HUES6 (cell line): ENCODE data around the gene SAMD10.
"Not testable (repeated sequence)": the region's sequence is repeated elsewhere in the genome, so short reads cannot be mapped to it uniquely, and the experiment has no call there.

ENCODE experiments used
- H3K27ac ChIP-seq: 2 replicates; pipeline ENCODE4 v1.7.0; 2013; ENCODE audit warnings: low read depth, mild to moderate bottlenecking, low read length, inconsistent platforms
- H3K27me3 ChIP-seq: 2 replicates; pipeline ENCODE4 v1.6.1; 2013; ENCODE audit warnings: low read length; ENCODE audit not compliant: control insufficient read depth, insufficient read depth
- H3K36me3 ChIP-seq: 2 replicates; pipeline ENCODE4 v1.6.1; 2013; ENCODE audit warnings: low read length; ENCODE audit not compliant: control insufficient read depth, insufficient read depth
- H3K4me1 ChIP-seq: 2 replicates; pipeline ENCODE4 v1.6.1; 2013; ENCODE audit warnings: low read length; ENCODE audit not compliant: control insufficient read depth, insufficient read depth
- H3K4me3 ChIP-seq: 2 replicates; pipeline ENCODE4 v1.5.1; 2013; ENCODE audit warnings: low read depth, low read length
- H3K9ac ChIP-seq: one replicate; pipeline ENCODE4 v1.6.1; 2013; ENCODE audit warnings: mild to moderate bottlenecking, low read length
- H3K9me3 ChIP-seq: 2 replicates; pipeline ENCODE4 v1.6.1; 2013; ENCODE audit warnings: low read depth, low read length; ENCODE audit not compliant: control insufficient read depth, insufficient read depth

The SAMD10 gene

DNA sequence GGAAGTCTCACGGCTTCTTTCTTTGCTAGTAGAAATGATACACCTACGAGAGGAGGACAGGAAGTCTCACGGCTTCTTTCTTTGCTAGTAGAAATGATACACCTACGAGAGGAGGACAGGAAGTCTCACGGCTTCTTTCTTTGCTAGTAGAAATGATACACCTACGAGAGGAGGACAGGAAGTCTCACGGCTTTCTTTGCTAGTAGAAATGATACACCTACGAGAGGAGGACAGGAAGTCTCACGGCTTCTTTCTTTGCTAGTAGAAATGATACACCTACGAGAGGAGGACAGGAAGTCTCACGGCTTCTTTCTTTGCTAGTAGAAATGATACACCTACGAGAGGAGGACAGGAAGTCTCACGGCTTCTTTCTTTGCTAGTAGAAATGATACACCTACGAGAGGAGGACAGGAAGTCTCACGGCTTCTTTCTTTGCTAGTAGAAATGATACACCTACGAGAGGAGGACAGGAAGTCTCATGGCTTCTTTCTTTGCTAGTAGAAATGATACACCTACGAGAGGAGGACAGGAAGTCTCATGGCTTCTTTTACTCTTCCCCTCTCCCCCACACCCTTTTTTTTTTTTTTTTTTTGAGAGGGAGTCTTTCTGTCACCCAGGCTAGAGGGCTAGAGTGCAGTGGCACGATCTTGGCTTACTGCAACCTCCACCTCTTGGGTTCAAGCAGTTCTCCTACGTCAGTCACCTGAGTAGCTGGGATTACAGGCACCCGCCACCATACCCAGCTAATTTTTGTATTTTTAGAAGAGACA, 33.1 kb upstream of the SAMD10 start:
- H3K27me3 ChIP-seq, H3K9me3 ChIP-seq, H3K9ac ChIP-seq, H3K27ac ChIP-seq, H3K4me1 ChIP-seq, H3K4me3 ChIP-seq: not testable (repeated sequence)
- peaks cover 73% of the 10 kb centered on the region for H3K36me3 ChIP-seq

DNA sequence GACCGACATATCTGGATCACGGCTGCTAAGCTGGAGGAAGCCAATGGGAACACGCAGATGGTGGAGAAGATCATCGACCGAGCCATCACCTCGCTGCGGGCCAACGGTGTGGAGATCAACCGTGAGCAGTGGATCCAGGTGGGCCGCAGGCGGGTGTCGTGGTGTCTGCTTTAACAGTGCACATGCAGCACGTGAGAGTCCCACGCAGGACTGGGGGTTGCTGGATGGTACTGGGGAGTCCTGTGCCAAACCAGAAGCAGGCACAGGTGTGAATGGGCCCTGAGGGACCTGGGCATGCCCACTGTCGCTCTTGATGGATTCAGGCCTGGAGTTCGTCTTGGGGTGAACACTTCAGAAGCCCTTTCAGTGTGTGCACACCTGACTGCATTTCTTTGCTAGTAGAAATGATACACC, 31.9 kb upstream of the SAMD10 start:
- peaks cover 5% of the 10 kb centered on the region; the same call in 1 of the 2 replicates for H3K9me3 ChIP-seq
- peaks cover 73% of the 10 kb centered on the region for H3K36me3 ChIP-seq
- no peak overlapping the region for H3K9ac ChIP-seq
- no peak overlapping the region for H3K4me3 ChIP-seq
- H3K27ac ChIP-seq = no peak overlapping the region
- no peaks in the 10 kb centered on the region for H3K4me1 ChIP-seq
- no peaks in the 10 kb centered on the region for H3K27me3 ChIP-seq

GRCh38 chr20:64010711-64011237, 31.3 kb upstream of the SAMD10 start:
- no peak overlapping the region for H3K4me3 ChIP-seq
- H3K27ac ChIP-seq = no peak overlapping the region
- no peak overlapping the region for H3K9ac ChIP-seq
- no peaks in the 10 kb centered on the region for H3K4me1 ChIP-seq
- H3K27me3 ChIP-seq = no peaks in the 10 kb centered on the region
- H3K9me3 ChIP-seq = peaks cover 5% of the 10 kb centered on the region; the same call in 1 of the 2 replicates
- H3K36me3 ChIP-seq = peaks cover 73% of the 10 kb centered on the region

DNA sequence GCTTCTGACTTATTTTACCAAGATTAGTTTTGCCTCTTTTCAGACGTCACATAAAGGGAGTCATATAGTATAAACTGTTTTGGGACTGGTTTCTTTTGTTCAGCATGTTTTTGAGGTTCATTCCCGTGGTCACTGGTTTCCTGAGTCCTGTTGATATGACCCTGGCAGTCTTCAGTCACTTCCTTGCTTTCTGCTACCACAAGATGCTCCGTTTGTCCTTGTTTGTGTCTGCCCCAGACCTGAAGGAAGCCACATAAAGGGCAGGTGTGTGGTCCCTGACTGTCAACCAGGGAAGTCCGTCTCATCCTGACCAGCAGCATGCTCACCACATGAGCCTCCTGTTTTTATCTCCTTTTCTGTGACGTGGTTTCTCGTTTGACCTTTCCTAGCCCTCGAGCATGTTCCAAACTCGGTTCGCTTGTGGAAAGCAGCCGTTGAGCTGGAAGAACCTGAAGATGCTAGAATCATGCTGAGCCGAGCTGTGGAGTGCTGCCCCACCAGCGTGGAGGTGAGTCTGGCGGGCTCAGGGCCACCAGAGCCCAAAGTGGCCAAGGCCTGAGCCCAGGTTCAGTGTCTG, 30.5 kb upstream of the SAMD10 start:
- Histone ChIP-seq H3K9ac (no peak overlapping the region), H3K4me1 (no peaks in the 10 kb centered on the region), H3K36me3 (peaks cover 73% of the 10 kb centered on the region), H3K9me3 (peaks cover 5% of the 10 kb centered on the region; the same call in 1 of the 2 replicates), H3K4me3 (no peak overlapping the region), H3K27me3 (no peaks in the 10 kb centered on the region), H3K27ac (no peak overlapping the region)

DNA sequence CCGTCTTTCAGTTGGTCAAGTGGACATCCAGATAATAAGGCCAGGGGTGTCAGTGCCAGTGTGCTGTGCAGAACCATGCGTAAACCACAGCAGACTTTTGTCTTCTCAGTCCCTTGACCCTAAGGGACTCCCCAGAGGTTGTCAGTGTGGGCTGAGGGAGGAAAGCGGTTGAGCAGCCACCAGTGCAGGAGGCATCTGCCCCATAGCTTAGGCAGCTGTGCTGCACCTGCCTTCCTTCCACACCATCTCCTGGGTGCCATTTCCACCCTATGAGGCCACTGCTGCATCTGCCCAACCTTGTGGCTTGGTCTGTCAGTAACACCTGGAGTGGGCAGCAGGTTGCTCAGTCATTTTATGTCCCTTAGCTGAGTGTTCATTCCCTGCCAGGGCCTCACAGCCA, 27.5 kb upstream of the SAMD10 start:
- Histone ChIP-seq H3K36me3 (peaks cover 76% of the 10 kb centered on the region), H3K27ac (no peak overlapping the region), H3K4me1 (no peaks in the 10 kb centered on the region), H3K9ac (no peak overlapping the region), H3K9me3 (peaks cover 5% of the 10 kb centered on the region; the same call in 1 of the 2 replicates), H3K4me3 (no peak overlapping the region), H3K27me3 (no peaks in the 10 kb centered on the region)

DNA sequence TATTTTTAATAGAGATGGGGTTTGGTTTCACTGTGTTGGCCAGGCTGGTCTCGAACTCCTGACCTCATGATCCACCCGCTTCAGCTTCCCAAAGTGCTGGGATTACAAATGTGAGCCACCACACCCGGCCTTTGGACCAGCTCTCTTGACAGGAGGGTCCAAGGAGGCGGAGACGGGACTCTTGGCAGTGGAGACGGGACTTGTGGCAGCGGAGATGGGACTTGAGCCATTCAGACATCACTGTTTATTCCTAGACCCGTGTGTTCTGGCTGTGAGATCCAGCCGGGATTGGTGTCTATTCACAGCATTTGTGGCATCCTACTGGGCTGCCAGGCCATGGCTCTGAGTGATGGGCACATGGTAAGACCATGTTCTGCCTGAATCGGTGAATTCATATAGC, 27.0 kb upstream of the SAMD10 start:
- Histone ChIP-seq H3K4me1 (no peaks in the 10 kb centered on the region), H3K27me3 (no peaks in the 10 kb centered on the region), H3K9me3 (peaks cover 5% of the 10 kb centered on the region; the same call in 1 of the 2 replicates), H3K36me3 (peaks cover 78% of the 10 kb centered on the region), H3K9ac (no peak overlapping the region), H3K4me3 (no peak overlapping the region), H3K27ac (no peak overlapping the region)

DNA sequence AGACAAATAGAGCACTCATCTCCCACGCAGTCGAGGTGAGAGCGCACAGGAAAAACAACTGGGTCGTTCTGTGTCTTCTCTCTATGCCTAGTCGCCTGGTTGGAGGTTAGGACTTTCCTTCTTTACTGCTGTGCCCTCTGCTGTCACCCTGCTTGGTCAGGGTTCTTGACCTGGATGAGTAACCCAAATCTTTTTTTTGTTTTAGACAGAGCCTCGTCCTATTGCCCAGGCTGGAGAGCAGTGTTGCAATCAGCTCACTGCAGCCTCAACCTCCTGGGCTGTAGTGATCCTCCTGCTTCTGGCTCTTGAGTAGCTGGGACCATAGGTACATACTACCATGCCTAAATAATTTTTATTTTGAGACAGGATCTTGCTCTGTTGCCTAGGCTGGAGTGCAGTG, 26.0 kb upstream of the SAMD10 start:
- no peaks in the 10 kb centered on the region for H3K4me1 ChIP-seq

GRCh38 chr20:64003960-64004725, 24.7 kb upstream of the SAMD10 start:
- no peak overlapping the region for H3K9ac ChIP-seq
- peaks cover 78% of the 10 kb centered on the region for H3K36me3 ChIP-seq
- no peak overlapping the region for H3K27ac ChIP-seq

More for the DNA sequence above, 26.0 kb upstream of the SAMD10 start:
- Histone ChIP-seq H3K9ac (no peak overlapping the region), H3K36me3 (peaks cover 76% of the 10 kb centered on the region), H3K27ac (no peak overlapping the region), H3K9me3 (peaks cover 5% of the 10 kb centered on the region; the same call in 1 of the 2 replicates), H3K27me3 (no peaks in the 10 kb centered on the region), H3K4me3 (no peak overlapping the region)

DNA sequence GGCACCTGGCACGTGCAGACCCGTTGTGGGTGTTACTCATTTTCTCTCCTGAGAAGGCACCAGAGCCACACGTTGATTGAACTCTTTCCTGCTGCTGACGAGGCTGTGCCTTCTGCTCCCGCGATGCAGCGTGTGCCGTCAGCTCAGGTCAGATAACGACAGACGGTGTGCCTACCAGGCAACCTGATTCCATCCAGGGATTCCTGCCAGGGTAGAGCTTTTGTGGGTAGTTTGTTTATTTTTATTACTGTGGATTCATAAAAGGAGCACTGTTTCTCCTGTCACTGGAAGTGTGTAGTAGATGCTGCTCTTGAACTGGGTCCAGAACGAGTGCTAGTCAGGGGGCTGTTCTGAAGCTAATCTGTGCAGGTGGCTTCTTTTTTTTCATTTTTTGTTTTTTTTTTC, 22.2 kb upstream of the SAMD10 start:
- H3K27ac ChIP-seq = no peak overlapping the region
- H3K4me1 ChIP-seq = no peaks in the 10 kb centered on the region
- no peaks in the 10 kb centered on the region for H3K9me3 ChIP-seq
- no peaks in the 10 kb centered on the region for H3K27me3 ChIP-seq
- H3K4me3 ChIP-seq = no peak overlapping the region
- peaks cover 76% of the 10 kb centered on the region for H3K36me3 ChIP-seq
- no peak overlapping the region for H3K9ac ChIP-seq

More at GRCh38 chr20:64003960-64004725, 24.7 kb upstream of the SAMD10 start:
- H3K27me3 ChIP-seq = no peaks in the 10 kb centered on the region
- no peak overlapping the region for H3K4me3 ChIP-seq
- no peaks in the 10 kb centered on the region for H3K4me1 ChIP-seq
- H3K9me3 ChIP-seq = peaks cover 5% of the 10 kb centered on the region; the same call in 1 of the 2 replicates

- Histone ChIP-seq H3K4me3 (no peak overlapping the region), H3K9ac (no peak overlapping the region), H3K27ac (no peak overlapping the region), H3K9me3 (no peaks in the 10 kb centered on the region), H3K4me1 (no peaks in the 10 kb centered on the region), H3K36me3 (peaks cover 79% of the 10 kb centered on the region), H3K27me3 (no peaks in the 10 kb centered on the region)
Observed at GRCh38 chr20:64000906-64001305, 21.5 kb upstream of the SAMD10 start.
